ENCODE results near the gene RRP9.

Gene RRP9

GRCh38 chr3:51955175-51955892 lies 13.6 kb upstream of the RRP9 start, which contains the start of gene GPR62:
Gene GPR62, plus strand, starts transcription at chr3:51955381. Its CDS starts 272 bp downstream, at chr3:51955653.
- DNase-seq, result peak; percentile 30

GRCh38 chr3:51954713-51955112 lies 13.0 kb upstream of the RRP9 start:
- DNase-seq, result no peak

- DNase-seq, result no peak
These were observed 12.4 kb upstream of the RRP9 start for GRCh38 chr3:51954105-51954504.

- no peak for DNase-seq
These were observed 11.7 kb upstream of the RRP9 start for GRCh38 chr3:51953445-51953844.

GRCh38 chr3:51950899-51951298 lies 9.2 kb upstream of the RRP9 start:
- no peak for DNase-seq

- no peak for DNase-seq
These were observed 7.4 kb upstream of the RRP9 start for GRCh38 chr3:51949121-51949520.

GRCh38 chr3:51948016-51948580 lies 6.4 kb upstream of the RRP9 start:
- DNase-seq, result no peak

- no peak for DNase-seq
These were observed 5.7 kb upstream of the RRP9 start for GRCh38 chr3:51947215-51947900.

- no peak for DNase-seq
These were observed 5.1 kb upstream of the RRP9 start for GRCh38 chr3:51946796-51947195.

- no peak for DNase-seq
These were observed 4.4 kb upstream of the RRP9 start for GRCh38 chr3:51945926-51946705.

- no peak for DNase-seq
These were observed 3.5 kb upstream of the RRP9 start for GRCh38 chr3:51945031-51945840.

GRCh38 chr3:51944451-51945021 lies 2.8 kb upstream of the RRP9 start:
- DNase-seq, result no peak

- no peak for DNase-seq
These were observed 2.0 kb upstream of the RRP9 start for GRCh38 chr3:51943451-51944391.

- no peak for DNase-seq
These were observed 1.1 kb upstream of the RRP9 start for GRCh38 chr3:51942603-51943450.

GRCh38 chr3:51941463-51941797 lies 274 bp downstream of the RRP9 start:
- no peak for DNase-seq

GRCh38 chr3:51940648-51941462 lies 849 bp downstream of the RRP9 start:
- no peak for DNase-seq

GRCh38 chr3:51938780-51939425 lies 2.8 kb downstream of the RRP9 start:
- DNase-seq, result no peak

- no peak for DNase-seq
These were observed 3.9 kb downstream of the RRP9 start for GRCh38 chr3:51937611-51938450.

Measured in NCI-H1105 treated with DMSO at 0.1 percent for 48 hours (cell line).